Testis (tissue), 3 donors: ENCODE results near the gene SOX6. TPM values are rescaled to one million over a fixed set of nuclear protein-coding genes. Genes with fewer than 3 reads are reported as not detected.

Experiments
- DNase-seq: peaks from one replicate; pipeline ENCODE4 v3.0.0-alpha.2; 2019
- H3K27ac ChIP-seq, 2 donors: fragments of 200-600 bp; sonication (generic); one replicate each; pipeline ENCODE4 v1.5.1; 2019
- H3K27me3 ChIP-seq: fragments of 200-600 bp; sonication (generic); one replicate; pipeline ENCODE4 v1.5.1; 2019
- H3K36me3 ChIP-seq: fragments of 200-600 bp; sonication (generic); one replicate; pipeline ENCODE4 v1.5.1; 2017; ENCODE audit warnings: low read depth; ENCODE audit errors: missing control alignments
- H3K4me1 ChIP-seq: fragments of 200-600 bp; sonication (generic); one replicate; pipeline ENCODE4 v1.5.1; 2019
- H3K4me3 ChIP-seq, 2 donors: fragments of 200-600 bp; sonication (generic); one replicate each; pipeline ENCODE4 v1.5.1; 2017 to 2019
- H3K9me3 ChIP-seq: fragments of 200-600 bp; sonication (generic); one replicate; pipeline ENCODE4 v1.5.1; 2017
- POLR2A ChIP-seq: fragments of 450-650 bp; IDR thresholded peaks from one replicate; pipeline ENCODE4 v1.6.1; 2017; ENCODE audit warnings: antibody characterized with exemption, mild to moderate bottlenecking, moderate library complexity
- WGBS, 2 donors: methylation state at CpG; one replicate each; pipeline ENCODE4 v1.1.5; 2018; 5-methylcytosine and 5-hydroxymethylcytosine counted together
- intact Hi-C: fragments of 100-400 bp; cut with DNase I; formaldehyde crosslinking; loops from one replicate; pipeline ENCODE4 v1.15.1; 2023; ENCODE audit warnings: low total_unique reads
- polyA plus RNA-seq: library from polyadenylated mRNA; stranded (reverse); fragments of 350-450 nt; fragmentation: Illumina TruSeq; extraction: RNeasy Lipid Tissue Mini Kit (QIAGEN cat#74804); gene quantifications from one replicate; pipeline ENCODE4 v1.2.3, GENCODE V29; 2014; ENCODE audit warnings: low read depth, low replicate concordance; ENCODE audit not compliant: insufficient read depth
- total RNA-seq, 2 donors: library from RNA; depleted of rRNA; stranded (reverse); fragments of >200 nt; gene quantifications; one replicate each; pipeline ENCODE4 v1.2.3, GENCODE V29; 2016
- TF ChIP-seq, protein P1 (sequence below), 3 experiments: fragments of 450-650 bp in 2 of 3; fragments of 200-600 bp in 1 of 3; sonication (generic) in 1 of 3; IDR thresholded peaks; one replicate each; pipeline ENCODE4 v1.5.1; 2016 to 2019; ENCODE audit warnings: antibody characterized with exemption in 3 of 3, mild to moderate bottlenecking in 2 of 3, moderate library complexity in 1 of 3

The SOX6 gene
- total and polyA plus RNA-seq, 3 donors from 2014 or later: 39.6 to 74.0 (median 52.3) TPM

DNA sequence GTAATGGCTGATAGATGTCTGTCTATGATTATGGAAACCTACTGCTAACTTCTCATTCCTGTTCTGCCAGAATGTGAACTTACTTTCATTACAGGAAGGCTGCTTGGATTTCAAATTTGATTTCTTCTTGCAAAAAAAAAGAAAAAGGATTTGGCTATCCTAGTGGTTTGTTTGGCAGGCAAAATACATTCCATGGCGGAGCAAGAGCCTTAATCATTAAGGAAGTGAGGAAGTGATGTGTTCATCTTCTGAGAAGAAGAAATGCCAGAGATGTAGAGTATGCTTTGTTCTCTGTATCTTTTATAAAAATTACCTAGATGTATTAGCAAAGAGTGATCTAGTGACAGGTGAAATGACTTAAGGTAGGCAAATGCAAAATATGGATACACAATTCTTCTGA is 356.3 kb downstream of the SOX6 start:
- Histone ChIP-seq H3K4me1 (no peaks in the 10 kb centered on the region), H3K27me3 (no peaks in the 10 kb centered on the region), H3K4me3 (no peak overlapping the region), H3K27ac (no peak overlapping the region), H3K36me3 (no peaks in the 10 kb centered on the region), H3K9me3 (no peaks in the 10 kb centered on the region)
- 60 to 65% methylated on average over 1 of the region's 1 CpG for WGBS, 2 donors
- TF ChIP-seq, protein P1, sequence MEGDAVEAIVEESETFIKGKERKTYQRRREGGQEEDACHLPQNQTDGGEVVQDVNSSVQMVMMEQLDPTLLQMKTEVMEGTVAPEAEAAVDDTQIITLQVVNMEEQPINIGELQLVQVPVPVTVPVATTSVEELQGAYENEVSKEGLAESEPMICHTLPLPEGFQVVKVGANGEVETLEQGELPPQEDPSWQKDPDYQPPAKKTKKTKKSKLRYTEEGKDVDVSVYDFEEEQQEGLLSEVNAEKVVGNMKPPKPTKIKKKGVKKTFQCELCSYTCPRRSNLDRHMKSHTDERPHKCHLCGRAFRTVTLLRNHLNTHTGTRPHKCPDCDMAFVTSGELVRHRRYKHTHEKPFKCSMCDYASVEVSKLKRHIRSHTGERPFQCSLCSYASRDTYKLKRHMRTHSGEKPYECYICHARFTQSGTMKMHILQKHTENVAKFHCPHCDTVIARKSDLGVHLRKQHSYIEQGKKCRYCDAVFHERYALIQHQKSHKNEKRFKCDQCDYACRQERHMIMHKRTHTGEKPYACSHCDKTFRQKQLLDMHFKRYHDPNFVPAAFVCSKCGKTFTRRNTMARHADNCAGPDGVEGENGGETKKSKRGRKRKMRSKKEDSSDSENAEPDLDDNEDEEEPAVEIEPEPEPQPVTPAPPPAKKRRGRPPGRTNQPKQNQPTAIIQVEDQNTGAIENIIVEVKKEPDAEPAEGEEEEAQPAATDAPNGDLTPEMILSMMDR (IDR thresholded peaks at IDR 0.05): no peak
- TF ChIP-seq POLR2A: no peak
- intact Hi-C loops: no loop called here
- DNase-seq: no peak

DNA sequence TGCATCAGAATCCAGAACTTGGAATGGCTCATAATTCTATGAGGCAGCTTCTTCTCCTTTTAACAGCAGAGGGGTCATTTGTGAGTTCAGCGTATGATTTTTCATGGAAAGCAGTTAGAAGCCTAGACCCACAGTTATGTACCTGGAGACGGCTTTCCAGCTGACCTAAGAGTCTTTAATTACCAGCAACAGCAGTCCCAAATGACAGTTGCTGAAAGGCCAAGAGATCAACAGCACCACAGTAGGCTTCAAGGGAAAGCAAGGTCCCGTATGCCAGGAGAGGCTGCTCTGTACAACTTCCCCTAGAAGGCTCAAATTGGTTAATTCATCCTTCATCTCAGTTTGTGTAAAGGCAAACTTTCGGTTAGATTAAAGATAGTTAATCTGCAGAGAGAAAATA is 363.0 kb downstream of the SOX6 start:
- Histone ChIP-seq H3K4me1 (no peaks in the 10 kb centered on the region), H3K27ac (no peak overlapping the region), H3K36me3 (no peaks in the 10 kb centered on the region), H3K9me3 (no peaks in the 10 kb centered on the region), H3K4me3 (no peak overlapping the region), H3K27me3 (no peaks in the 10 kb centered on the region)
- TF ChIP-seq, protein P1 (IDR thresholded peaks at IDR 0.05): no peak
- no peak for TF ChIP-seq POLR2A
- intact Hi-C loops: no loop called here
- no peak for DNase-seq
- WGBS, 2 donors: 93 to 94% methylated on average over 4 of the region's 4 CpGs

GRCh38 chr11:15991215-15991614 is 365.1 kb downstream of the SOX6 start:
- Histone ChIP-seq H3K27ac (no peak overlapping the region), H3K36me3 (no peaks in the 10 kb centered on the region), H3K27me3 (no peaks in the 10 kb centered on the region), H3K4me3 (no peak overlapping the region), H3K9me3 (no peaks in the 10 kb centered on the region), H3K4me1 (no peaks in the 10 kb centered on the region)
- intact Hi-C loops: no loop called here
- 96 to 98% methylated on average over 3 of the region's 3 CpGs for WGBS, 2 donors
- DNase-seq: no peak
- TF ChIP-seq POLR2A: no peak
- TF ChIP-seq, protein P1 (IDR thresholded peaks at IDR 0.05): no peak

DNA sequence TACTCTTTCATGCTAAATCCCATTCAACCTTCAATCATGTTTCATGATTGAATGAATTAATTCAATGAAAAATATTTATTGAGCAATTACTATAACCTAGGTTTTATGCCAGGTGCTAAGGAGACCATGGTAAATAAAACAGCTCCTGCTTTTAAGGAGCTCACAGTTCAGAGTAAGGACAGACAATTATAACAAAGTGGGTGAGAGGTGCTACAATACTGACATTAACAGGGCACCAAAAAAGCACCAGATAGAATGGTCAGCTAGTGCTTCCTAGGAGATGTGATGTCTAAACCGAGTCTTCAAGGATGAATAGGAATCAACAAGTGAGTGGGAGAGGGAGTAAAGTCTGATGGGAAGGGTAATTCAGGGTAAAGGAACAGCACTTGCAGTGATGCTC is 366.7 kb downstream of the SOX6 start:
- Histone ChIP-seq H3K4me1 (no peaks in the 10 kb centered on the region), H3K27ac (no peak overlapping the region), H3K27me3 (no peaks in the 10 kb centered on the region), H3K4me3 (no peak overlapping the region), H3K9me3 (no peaks in the 10 kb centered on the region), H3K36me3 (no peaks in the 10 kb centered on the region)
- WGBS, 2 donors: 83 to 91% methylated on average over 1 of the region's 1 CpG
- no peak for TF ChIP-seq POLR2A
- TF ChIP-seq, protein P1 (IDR thresholded peaks at IDR 0.05): no peak
- no peak for DNase-seq
- intact Hi-C loops: no loop called here

- Histone ChIP-seq H3K27me3 (no peaks in the 10 kb centered on the region), H3K27ac (no peak overlapping the region), H3K4me1 (no peaks in the 10 kb centered on the region), H3K4me3 (no peak overlapping the region), H3K9me3 (no peaks in the 10 kb centered on the region), H3K36me3 (no peaks in the 10 kb centered on the region)
- WGBS, 2 donors: 76 to 86% methylated on average over 14 of the region's 14 CpGs
- intact Hi-C loops: no loop called here
- no peak for TF ChIP-seq POLR2A
- TF ChIP-seq, protein P1 (IDR thresholded peaks at IDR 0.05): no peak
- DNase-seq: no peak
Measured at GRCh38 chr11:15988693-15989231, 367.6 kb downstream of the SOX6 start.
